DMS53 (cell line): ENCODE measurements around the gene GRK1.

ENCODE experiments used
- DNase-seq: peaks from one replicate; lab custom pipeline; 2025; lab: John Stamatoyannopoulos, UW

Gene GRK1

DNA sequence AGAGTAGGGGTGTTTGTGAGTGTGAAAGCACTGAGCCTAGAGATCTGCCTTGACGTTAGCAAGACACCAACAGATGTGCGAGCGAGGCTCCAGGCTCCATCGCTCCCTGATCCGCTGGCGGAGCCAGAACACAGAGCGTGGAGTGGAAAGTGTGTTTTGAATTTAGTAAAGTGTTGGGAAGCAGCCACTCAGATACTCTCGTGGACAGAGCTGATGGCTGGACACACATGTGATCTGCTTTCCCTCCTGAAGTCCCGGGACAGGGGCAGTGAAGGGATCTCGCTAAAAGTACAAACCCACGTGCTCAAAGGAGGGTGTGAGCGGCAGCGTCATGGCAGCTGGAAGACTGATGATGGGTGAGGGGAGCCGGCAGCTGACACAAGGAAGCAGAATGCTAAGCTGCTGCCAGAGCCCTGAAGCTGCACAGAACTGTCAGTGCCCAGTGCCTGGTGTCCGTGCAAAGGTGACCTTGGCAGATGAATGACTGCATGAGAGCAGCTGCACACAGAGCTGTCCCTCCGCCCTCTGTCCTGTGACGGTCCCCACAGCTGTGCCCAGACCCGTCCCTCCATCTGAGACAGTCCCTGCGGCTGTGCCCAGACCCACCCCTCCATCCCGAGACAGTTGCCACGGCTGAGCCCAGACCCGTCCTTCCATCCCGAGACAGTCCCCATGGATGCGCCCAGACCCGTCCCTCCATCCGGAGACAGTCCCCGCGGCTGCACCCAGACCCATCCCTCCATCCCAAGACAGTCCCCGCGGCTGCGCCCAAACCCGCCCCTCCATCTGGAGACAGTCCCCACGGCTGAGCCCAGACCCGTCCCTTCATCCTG lies 62.4 kb downstream of the GRK1 start:
- DNase-seq = no peak

DNA sequence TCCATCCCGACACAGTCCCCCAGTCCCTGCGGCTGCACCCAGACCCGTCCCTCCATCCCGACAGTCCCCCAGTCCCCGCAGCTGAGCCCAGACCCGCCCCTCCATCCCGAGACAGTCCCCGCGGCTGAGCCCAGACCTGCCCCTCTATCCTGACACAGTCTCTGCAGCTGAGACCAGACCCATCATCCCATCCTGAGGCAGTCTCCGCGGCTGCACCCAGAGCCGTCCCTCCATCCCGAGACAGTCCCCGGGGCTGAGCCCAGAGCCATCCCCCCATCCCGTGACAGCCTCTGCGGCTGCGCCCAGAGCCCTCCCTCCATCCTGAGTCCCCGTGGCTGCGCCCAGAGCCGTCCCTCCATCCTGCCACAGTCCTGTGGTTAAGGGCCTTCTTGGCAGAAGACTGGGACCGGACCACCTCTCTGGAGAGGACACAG lies 63.3 kb downstream of the GRK1 start:
- no peak for DNase-seq

- DNase-seq = no peak
Measured at GRCh38 chr13:113730831-113731191, 63.8 kb downstream of the GRK1 start.

DNA sequence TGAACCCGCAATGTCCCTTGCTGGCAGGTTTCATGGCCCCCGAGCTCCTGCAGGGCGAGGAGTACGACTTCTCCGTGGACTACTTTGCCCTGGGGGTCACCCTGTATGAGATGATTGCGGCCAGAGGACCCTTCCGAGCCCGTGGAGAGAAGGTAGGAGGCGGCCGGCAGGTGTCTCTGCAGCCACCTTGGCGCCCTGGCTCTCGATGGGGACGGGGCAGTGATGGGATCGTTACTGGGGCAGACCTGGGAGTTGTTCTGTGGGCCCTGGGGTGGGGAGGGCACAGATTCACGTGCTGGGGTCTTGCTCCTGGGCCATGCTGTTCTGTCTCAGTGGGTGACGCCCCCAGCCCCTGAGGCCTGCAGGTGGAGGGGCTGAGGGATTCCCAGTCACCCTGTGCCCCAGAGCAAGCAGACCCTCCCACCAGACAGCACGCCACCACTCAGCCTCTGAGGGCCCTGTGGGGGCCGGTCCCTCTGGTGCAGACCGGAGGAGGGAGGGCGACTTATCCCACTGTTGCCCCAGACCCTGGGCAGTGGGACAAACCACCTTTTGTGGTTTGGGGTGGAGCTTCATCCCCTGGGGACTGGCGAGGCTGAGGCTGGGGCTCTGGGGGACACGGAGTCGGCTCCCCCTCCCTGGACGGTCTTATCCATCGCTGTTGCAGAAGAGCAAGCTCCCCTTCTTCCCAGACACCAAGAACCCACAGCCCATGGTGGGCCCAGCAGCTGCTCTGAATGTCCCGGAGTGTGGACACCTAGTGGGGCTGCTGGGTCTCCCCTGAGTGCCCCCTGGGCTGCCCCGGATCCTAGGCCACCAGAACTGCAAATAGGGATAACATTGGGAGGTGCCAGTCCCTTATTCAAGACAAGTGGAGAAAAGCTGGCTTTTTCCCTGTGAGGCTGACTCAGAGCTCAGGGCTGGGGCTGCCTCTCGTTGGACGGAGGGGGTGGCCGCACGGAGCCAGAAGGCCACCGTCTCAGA lies 64.5 kb downstream of the GRK1 start:
- no peak for DNase-seq

- DNase-seq = no peak
Measured at GRCh38 chr13:113732176-113732960, 65.3 kb downstream of the GRK1 start.

GRCh38 chr13:113732961-113733950 lies 66.2 kb downstream of the GRK1 start:
- DNase-seq = no peak

DNA sequence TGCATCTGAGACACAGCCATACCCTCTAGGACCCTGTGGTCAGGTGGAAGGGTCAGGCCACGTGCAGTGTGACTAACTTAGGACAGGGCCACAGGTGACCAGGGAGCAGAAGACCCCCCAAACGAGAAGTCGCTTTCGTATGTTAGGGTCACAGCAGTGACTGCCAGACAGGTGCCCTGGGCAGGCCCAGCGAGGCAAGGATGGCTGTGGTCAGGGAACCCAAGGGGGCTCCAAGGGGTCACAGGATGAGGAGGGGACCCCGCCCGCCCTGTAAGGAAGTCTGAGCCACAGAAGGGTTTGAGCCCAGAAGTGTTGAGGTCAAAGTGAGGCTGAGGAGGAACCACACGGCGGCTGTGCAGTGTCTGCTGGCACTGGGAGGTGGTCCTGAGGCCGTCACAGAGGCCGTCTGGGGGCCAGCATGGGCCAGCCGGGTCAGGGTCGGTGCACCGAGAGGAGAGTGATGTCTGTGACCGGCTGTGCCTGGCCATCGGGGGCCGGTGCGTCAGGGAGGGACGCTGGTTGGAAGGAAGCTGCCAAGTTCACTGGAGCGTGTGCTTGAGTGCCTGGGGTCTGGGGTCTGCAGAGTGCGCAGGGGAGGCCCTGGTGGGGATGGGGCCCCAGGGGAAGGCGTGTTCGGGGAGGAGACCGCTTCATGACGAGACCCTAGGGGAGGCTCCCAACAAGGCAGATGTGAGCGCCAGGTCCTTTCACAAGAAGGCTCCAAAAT lies 67.2 kb downstream of the GRK1 start:
- DNase-seq = no peak

DNA sequence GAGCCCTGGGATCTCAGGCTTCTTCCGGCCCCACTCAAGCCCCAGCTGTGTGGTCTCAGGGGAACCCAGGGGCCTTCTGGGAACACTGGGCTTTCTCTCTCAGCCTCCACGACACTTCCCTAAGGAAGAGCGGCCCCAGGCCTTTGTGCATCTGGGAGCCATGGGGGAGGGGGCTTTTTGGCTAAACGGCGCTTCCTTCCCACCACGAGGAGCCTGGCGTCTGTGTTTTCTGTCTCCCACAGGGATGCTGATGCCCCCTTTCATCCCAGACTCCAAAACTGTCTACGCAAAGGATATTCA lies 67.8 kb downstream of the GRK1 start:
- no peak for DNase-seq

DNA sequence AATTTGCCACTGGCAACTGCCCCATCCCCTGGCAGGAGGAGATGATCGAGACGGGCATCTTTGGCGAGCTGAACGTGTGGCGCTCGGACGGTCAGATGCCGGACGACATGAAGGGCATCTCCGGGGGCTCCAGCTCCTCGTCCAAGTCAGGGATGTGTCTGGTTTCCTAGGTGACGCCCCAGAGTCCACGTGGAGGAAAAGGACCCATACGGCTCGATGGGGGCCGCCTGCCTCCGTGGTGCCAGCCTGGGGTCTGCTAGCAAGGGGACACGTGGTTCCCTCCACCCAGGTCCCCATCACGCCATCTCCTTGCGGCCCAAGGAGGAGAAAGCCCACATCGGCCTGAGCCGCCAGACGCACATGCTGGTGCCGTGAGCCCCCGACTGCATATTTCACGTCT lies 68.2 kb downstream of the GRK1 start:
- no peak for DNase-seq

- no peak for DNase-seq
Measured at GRCh38 chr13:113735750-113736149, 68.7 kb downstream of the GRK1 start.

GRCh38 chr13:113736258-113736731 lies 69.3 kb downstream of the GRK1 start:
- DNase-seq = no peak

DNA sequence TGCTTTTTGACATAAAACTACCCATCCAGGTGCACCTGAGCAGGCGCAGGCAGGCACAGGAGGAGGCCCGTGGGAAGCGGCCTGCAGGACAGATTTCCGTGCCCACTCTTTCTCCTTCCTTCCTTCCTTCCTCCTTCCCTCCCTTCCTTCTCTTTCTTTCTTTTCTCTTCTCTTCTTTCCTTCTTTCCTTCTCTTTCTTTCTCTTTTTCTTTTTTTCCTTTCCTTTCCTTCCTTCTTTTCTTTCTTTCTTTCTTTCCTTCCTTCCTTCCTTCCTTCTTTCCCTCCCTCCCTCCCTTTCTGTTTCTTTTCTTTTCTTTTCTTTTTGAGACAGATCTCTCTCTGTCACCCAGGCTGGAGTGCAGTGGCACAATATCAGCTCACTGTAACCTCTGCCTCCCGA lies 70.8 kb downstream of the GRK1 start:
- DNase-seq = no peak

DNA sequence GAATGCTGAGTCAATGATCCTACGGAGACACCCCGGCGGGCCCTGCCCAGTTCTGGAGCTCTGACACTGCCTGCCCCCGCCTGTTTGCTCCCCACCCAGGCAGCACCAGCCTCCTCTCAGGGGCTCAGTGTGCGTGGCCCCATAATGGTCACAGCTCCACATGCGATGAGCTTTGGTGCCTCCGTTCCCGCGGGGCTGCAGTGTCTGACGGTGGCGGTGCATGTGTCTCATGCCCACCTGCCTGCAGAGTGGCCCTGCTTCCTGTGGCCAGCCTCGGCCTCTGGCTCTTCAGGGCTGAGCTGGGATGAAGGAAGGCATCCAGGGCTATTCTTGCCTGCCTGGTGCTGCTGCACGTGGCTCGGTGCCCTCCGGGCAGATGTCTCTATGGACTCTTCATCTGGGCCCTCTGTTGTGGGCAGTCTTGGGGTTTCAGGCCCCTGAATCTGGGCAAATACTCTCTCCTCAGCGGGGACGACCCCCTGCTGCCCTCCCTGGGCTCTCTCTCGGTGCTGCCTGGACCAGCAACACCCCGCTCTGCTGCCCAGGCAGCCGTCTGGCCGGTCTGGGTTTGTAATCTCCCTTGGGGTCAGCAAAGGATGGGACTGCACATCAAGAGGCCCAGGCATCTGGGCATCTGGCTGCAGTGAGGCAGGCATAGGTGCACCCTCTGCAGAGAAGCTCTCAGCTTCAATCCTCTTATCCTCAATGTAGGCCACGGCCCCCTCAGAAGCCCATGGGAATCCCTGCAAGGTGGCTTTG lies 72.7 kb downstream of the GRK1 start:
- DNase-seq = no peak

- no peak for DNase-seq
Measured at GRCh38 chr13:113740286-113740556, 73.2 kb downstream of the GRK1 start.

GRCh38 chr13:113740661-113741060 lies 73.6 kb downstream of the GRK1 start:
- no peak for DNase-seq

GRCh38 chr13:113741191-113741668 lies 74.2 kb downstream of the GRK1 start:
- DNase-seq = no peak

DNA sequence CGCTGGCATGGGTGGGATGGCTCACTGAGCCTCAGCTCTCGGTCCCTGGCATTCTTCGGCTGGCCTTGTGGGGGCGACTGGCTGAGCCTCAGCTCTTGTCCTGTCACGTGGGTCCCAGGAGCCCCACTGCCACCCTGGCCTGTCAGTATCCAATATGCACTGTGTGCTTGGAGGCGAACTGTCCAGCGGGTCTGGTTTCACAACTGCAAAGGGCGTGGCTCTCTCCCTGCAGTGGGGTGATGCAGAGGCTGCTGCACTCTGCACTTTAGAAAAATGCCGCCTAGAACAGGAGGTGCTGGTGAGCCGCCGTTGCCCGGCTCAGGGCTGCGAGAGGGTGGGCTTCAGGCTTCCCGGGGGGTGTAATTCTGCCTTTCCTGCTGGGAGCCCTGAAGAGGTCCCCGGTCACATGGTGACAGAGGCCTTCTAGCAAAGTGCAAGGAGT lies 75.0 kb downstream of the GRK1 start:
- no peak for DNase-seq

GRCh38 chr13:113742445-113743120 lies 75.6 kb downstream of the GRK1 start:
- no peak for DNase-seq
